Keratinocyte (primary cell): ENCODE measurements around the gene PHACTR2. TPM values are rescaled to one million over a fixed set of nuclear protein-coding genes. Genes with fewer than 3 reads are reported as not detected.
"Not testable (repeated sequence)": the region's sequence is repeated elsewhere in the genome, so short reads cannot be mapped to it uniquely, and the experiment has no call there.

ENCODE experiments used
- DNase-seq: peaks from one replicate; pipeline ENCODE4 v3.0.0-alpha.2; 2011; ENCODE audit warnings: low read depth, missing footprints, low spot score
- FAIRE-seq: peaks from 2 replicates; lab custom pipeline; 2011; peaks lifted over from hg19 to GRCh38; lab: Jason Lieb, UNC
- H2AFZ ChIP-seq: 2 replicates; pipeline ENCODE4 v1.6.0; 2012; ENCODE audit warnings: low read length, control low read depth, inconsistent platforms; ENCODE audit not compliant: control insufficient read depth
- H3K27ac ChIP-seq: 2 replicates; pipeline ENCODE4 v1.5.1; 2011; ENCODE audit warnings: low read length; ENCODE audit not compliant: control insufficient read depth, insufficient read depth
- H3K27me3 ChIP-seq: 3 replicates; pipeline ENCODE4 v1.6.0; 2011; ENCODE audit warnings: low read length; ENCODE audit not compliant: control insufficient read depth, insufficient read depth; ENCODE audit errors: extremely low read depth
- H3K36me3 ChIP-seq, 2 experiments: 2 replicates in 1 of 2; 3 replicates in 1 of 2; pipeline ENCODE4 v1.5.1; 2011; ENCODE audit warnings: low read length in 2 of 2, mild to moderate bottlenecking in 1 of 2; ENCODE audit not compliant: control insufficient read depth in 2 of 2, insufficient read depth in 2 of 2; ENCODE audit errors: extremely low read depth in 1 of 2
- H3K4me1 ChIP-seq: 3 replicates; pipeline ENCODE4 v1.5.1; 2011; ENCODE audit warnings: low read length; ENCODE audit not compliant: control insufficient read depth, insufficient read depth; ENCODE audit errors: extremely low read depth
- H3K4me2 ChIP-seq: 3 replicates; pipeline ENCODE4 v1.6.0; 2011; ENCODE audit warnings: low read depth, low read length; ENCODE audit not compliant: control insufficient read depth, insufficient read depth; ENCODE audit errors: extremely low read depth
- H3K4me3 ChIP-seq, 3 experiments: fragments of 200-600 bp in 1 of 3; sonication (generic) in 1 of 3; 2 replicates in 2 of 3; 3 replicates in 1 of 3; pipeline ENCODE4 v1.5.1; 2011 to 2016; ENCODE audit warnings: low read length in 3 of 3, mild to moderate bottlenecking in 3 of 3, control low read depth in 2 of 3, inconsistent platforms in 1 of 3, low read depth in 1 of 3, mixed read lengths in 1 of 3, mixed run types in 1 of 3, moderate library complexity in 1 of 3; ENCODE audit not compliant: control insufficient read depth in 2 of 3, insufficient read depth in 2 of 3; ENCODE audit errors: extremely low read depth in 1 of 3
- H3K79me2 ChIP-seq: 2 replicates; pipeline ENCODE4 v1.6.0; 2012; ENCODE audit warnings: low read length; ENCODE audit not compliant: control insufficient read depth, insufficient read depth
- H3K9ac ChIP-seq: 3 replicates; pipeline ENCODE4 v1.6.0; 2011; ENCODE audit warnings: low read length; ENCODE audit not compliant: control insufficient read depth, insufficient read depth; ENCODE audit errors: extremely low read depth
- H3K9me1 ChIP-seq: 3 replicates; pipeline ENCODE4 v1.6.0; 2011; ENCODE audit warnings: low read length; ENCODE audit not compliant: control insufficient read depth, insufficient read depth; ENCODE audit errors: extremely low read depth
- H3K9me3 ChIP-seq: 2 replicates; pipeline ENCODE4 v1.5.1; 2012; ENCODE audit warnings: low read depth, low read length; ENCODE audit not compliant: control insufficient read depth
- H4K20me1 ChIP-seq: 3 replicates; pipeline ENCODE4 v1.6.0; 2011; ENCODE audit warnings: low read length; ENCODE audit not compliant: control insufficient read depth, insufficient read depth; ENCODE audit errors: extremely low read depth
- EZH2 ChIP-seq: IDR thresholded peaks from one replicate; pipeline ENCODE4 v1.6.1; 2012; ENCODE audit warnings: inconsistent platforms, mild to moderate bottlenecking, low read length, moderate library complexity
- dilution Hi-C: fragments of 300-500 bp; cut with MboI; formaldehyde crosslinking; loops from one replicate; pipeline ENCODE4 v1.7.0; 2020; ENCODE audit warnings: low sequenced_read_pairs; ENCODE audit not compliant: extremely low pct_ligation_motif_present
- polyA plus RNA-seq, 5 experiments: library from polyadenylated mRNA; depleted of rRNA in 3 of 5; stranded (reverse) in 3 of 5; stranded (forward) in 1 of 5; unstranded in 1 of 5; fragments of >200 nt; gene quantifications; 1 replicate in 1 of 5; 2 replicates in 3 of 5; 3 replicates in 1 of 5; pipeline versions ENCODE4 v1.2.1 to v1.2.3, GENCODE V29; 2011 to 2012; ENCODE audit warnings: missing spikeins in 2 of 5, low read depth in 1 of 5, low replicate concordance in 1 of 5
- TF ChIP-seq, protein P1 (sequence below), 3 experiments: IDR thresholded peaks in 1 of 3; conservative IDR thresholded peaks in 1 of 3; optimal IDR thresholded peaks in 1 of 3; 2 replicates in 2 of 3; 3 replicates in 1 of 3; pipeline versions ENCODE3 to v1.5.1; 2011; ENCODE audit warnings: low read length in 3 of 3, mild to moderate bottlenecking in 3 of 3, moderate library complexity in 2 of 3, control low read depth in 1 of 3, inconsistent platforms in 1 of 3; ENCODE audit not compliant: insufficient read depth in 2 of 3; ENCODE audit errors: extremely low read depth in 1 of 3

PHACTR2 gene
- polyA plus RNA-seq, 1 donor (not counting 4 experiments of a cell fraction or from before 2014, with no cell fraction given): 9.4 TPM

DNA sequence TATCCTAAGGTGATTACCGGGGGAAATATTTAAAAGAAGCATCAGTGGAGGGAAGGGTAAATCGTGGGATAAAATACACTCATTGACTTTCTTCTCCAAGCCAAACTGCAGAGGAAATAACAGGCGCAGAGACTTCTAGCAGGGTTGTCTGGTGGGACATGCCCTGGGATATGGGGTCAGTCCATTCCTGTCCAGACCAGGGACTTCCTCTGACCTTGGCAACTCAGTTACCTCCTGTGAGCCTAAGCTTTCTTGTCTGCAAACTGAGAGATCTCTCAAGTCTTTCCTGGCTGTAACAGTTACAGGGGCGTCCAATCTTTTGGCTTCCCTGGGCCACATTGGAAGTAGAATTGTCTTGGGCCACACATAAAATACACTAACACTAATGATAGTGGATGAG lies 21.7 kb upstream of the PHACTR2 start:
- H4K20me1 ChIP-seq: no peaks in the 10 kb centered on the region
- H3K79me2 ChIP-seq: no peaks in the 10 kb centered on the region
- no peak overlapping the region for H3K27ac ChIP-seq
- no peaks in the 10 kb centered on the region for H3K36me3 ChIP-seq
- H2AFZ ChIP-seq: no peak overlapping the region
- dilution Hi-C loops: no loop called here
- no peak for DNase-seq
- no peaks in the 10 kb centered on the region for H3K4me1 ChIP-seq
- H3K4me3 ChIP-seq: no peak overlapping the region
- no peaks in the 10 kb centered on the region for H3K9me3 ChIP-seq
- H3K9ac ChIP-seq: no peak overlapping the region
- H3K27me3 ChIP-seq: no peaks in the 10 kb centered on the region
- TF ChIP-seq, protein P1, sequence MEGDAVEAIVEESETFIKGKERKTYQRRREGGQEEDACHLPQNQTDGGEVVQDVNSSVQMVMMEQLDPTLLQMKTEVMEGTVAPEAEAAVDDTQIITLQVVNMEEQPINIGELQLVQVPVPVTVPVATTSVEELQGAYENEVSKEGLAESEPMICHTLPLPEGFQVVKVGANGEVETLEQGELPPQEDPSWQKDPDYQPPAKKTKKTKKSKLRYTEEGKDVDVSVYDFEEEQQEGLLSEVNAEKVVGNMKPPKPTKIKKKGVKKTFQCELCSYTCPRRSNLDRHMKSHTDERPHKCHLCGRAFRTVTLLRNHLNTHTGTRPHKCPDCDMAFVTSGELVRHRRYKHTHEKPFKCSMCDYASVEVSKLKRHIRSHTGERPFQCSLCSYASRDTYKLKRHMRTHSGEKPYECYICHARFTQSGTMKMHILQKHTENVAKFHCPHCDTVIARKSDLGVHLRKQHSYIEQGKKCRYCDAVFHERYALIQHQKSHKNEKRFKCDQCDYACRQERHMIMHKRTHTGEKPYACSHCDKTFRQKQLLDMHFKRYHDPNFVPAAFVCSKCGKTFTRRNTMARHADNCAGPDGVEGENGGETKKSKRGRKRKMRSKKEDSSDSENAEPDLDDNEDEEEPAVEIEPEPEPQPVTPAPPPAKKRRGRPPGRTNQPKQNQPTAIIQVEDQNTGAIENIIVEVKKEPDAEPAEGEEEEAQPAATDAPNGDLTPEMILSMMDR (optimal IDR thresholded peaks at IDR 0.05 in 1 of 3, IDR thresholded peaks at IDR 0.05 in 1 of 3, conservative IDR thresholded peaks at IDR 0.05 in 1 of 3; ENCODE audit: extremely low read depth in 1 of 3, insufficient read depth in 2 of 3, low read length in 3 of 3): no peak
- TF ChIP-seq EZH2: no peak
- no peaks in the 10 kb centered on the region for H3K9me1 ChIP-seq
- FAIRE-seq: no peak
- H3K4me2 ChIP-seq: no peak overlapping the region

DNA sequence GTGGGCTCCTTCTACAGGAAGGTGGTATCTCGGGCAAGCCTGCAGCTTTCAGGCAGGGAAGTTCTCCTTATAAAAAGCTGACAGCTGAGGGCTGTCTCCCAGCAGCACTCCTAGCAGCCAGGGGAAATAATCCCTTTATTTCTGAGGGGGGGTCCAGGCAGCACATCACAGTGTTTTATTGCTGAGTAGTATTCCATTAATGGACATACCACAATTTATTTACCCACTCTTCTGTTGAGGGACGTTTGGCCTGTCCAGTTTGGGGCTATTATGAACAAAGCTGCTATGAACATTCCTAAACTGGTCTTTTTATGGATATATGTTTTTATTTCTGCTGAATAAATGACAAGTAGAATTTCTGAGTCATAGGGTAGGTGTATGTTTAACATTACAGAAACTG lies 20.0 kb upstream of the PHACTR2 start:
- H3K27me3 ChIP-seq: no peaks in the 10 kb centered on the region
- no peak overlapping the region for H3K9ac ChIP-seq
- no peak overlapping the region for H3K27ac ChIP-seq
- no peaks in the 10 kb centered on the region for H3K79me2 ChIP-seq
- no peaks in the 10 kb centered on the region for H4K20me1 ChIP-seq
- no peaks in the 10 kb centered on the region for H3K9me3 ChIP-seq
- no peaks in the 10 kb centered on the region for H3K9me1 ChIP-seq
- no peaks in the 10 kb centered on the region for H3K4me1 ChIP-seq
- H3K4me3 ChIP-seq: no peak overlapping the region
- dilution Hi-C loops: no loop called here
- no peaks in the 10 kb centered on the region for H3K36me3 ChIP-seq
- H2AFZ ChIP-seq: no peak overlapping the region
- H3K4me2 ChIP-seq: no peak overlapping the region
- DNase-seq: no peak
- no peak for FAIRE-seq
- TF ChIP-seq EZH2: no peak
- TF ChIP-seq, protein P1 (optimal IDR thresholded peaks at IDR 0.05 in 1 of 3, IDR thresholded peaks at IDR 0.05 in 1 of 3, conservative IDR thresholded peaks at IDR 0.05 in 1 of 3; ENCODE audit: extremely low read depth in 1 of 3, insufficient read depth in 2 of 3, low read length in 3 of 3): no peak

DNA sequence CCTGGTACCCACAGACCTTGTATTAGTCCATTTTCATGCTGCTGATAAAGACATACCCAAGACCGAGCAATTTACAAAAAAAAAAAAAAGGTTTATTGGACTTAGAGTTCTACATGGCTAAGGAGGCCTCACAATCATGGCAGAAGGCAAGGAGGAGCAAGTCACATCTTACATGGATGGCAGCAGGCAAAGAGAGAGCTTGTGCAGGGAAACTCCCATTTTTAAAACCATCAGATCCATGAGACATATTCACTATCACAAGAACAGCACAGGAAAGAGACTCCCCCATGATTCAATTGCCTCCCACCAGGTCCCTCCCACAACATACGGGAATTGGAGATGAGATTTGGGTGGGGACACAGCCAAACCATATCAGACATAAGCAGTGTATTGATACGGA lies 17.6 kb upstream of the PHACTR2 start:
- H3K9me1 ChIP-seq, H2AFZ ChIP-seq, H3K36me3 ChIP-seq, H3K4me3 ChIP-seq, dilution Hi-C loops, FAIRE-seq, H4K20me1 ChIP-seq, DNase-seq, H3K9ac ChIP-seq, H3K4me2 ChIP-seq, H3K27me3 ChIP-seq, H3K27ac ChIP-seq, H3K4me1 ChIP-seq, H3K9me3 ChIP-seq, H3K79me2 ChIP-seq: not testable (repeated sequence)
